Adrenal gland (tissue), 12 donors: ENCODE data around the gene POP7. TPM values are rescaled to one million over a fixed set of nuclear protein-coding genes. Genes with fewer than 3 reads are reported as not detected.

Experiments
- DNase-seq, 7 donors: peaks; one replicate each; pipeline ENCODE4 v3.0.0-alpha.2; 2019 to 2020
- H3K27ac ChIP-seq, 5 donors: fragments of 200-600 bp; sonication (generic) in 4 of 5; 1 replicate in 3 of 5; 2 replicates in 2 of 5; pipeline versions ENCODE4 v1.5.1 to v1.8.0; 2016 to 2020; ENCODE audit warnings: mild to moderate bottlenecking in 1 of 5
- H3K27me3 ChIP-seq: fragments of 200-600 bp; 2 replicates; pipeline ENCODE4 v1.8.0; 2021
- H3K36me3 ChIP-seq, 2 donors: fragments of 200-600 bp; replicated peaks in 1 of 2; 1 replicate in 1 of 2; 2 replicates in 1 of 2; pipeline versions ENCODE4 v1.5.1 to v1.8.0; 2018 to 2022
- H3K4me1 ChIP-seq, 2 donors: fragments of 200-600 bp; replicated peaks in 1 of 2; 1 replicate in 1 of 2; 2 replicates in 1 of 2; pipeline versions ENCODE4 v1.5.1 to v1.8.0; 2018 to 2021
- H3K4me3 ChIP-seq, 4 donors: fragments of 200-600 bp; sonication (generic) in 3 of 4; one replicate each; pipeline ENCODE4 v1.5.1; 2016 to 2018
- H3K9me3 ChIP-seq, 3 donors: fragments of 200-600 bp; sonication (generic) in 1 of 3; replicated peaks in 1 of 3; 1 replicate in 2 of 3; 2 replicates in 1 of 3; pipeline versions ENCODE4 v1.5.1 to v1.8.0; 2016 to 2021
- CTCF ChIP-seq, 6 experiments: fragments of 450-650 bp in 4 of 6; fragments of 200-600 bp in 2 of 6; sonication (generic) in 1 of 6; IDR thresholded peaks; 1 replicate in 5 of 6; 2 replicates in 1 of 6; pipeline versions ENCODE4 v1.5.1 to v1.8.0; 2016 to 2021; ENCODE audit warnings: antibody characterized with exemption in 6 of 6, mild to moderate bottlenecking in 2 of 6, moderate library complexity in 1 of 6
- POLR2A ChIP-seq, 2 donors: fragments of 450-650 bp; IDR thresholded peaks; one replicate each; pipeline ENCODE4 v1.6.1; 2017; ENCODE audit warnings: antibody characterized with exemption in 2 of 2, mild to moderate bottlenecking in 2 of 2, moderate library complexity in 1 of 2
- WGBS, 4 donors: extraction: QIAGEN DNeasy Blood & Tissue Kit in 2 of 4; methylation state at CpG; one replicate each; pipeline versions ENCODE4 v1.1.5 to v1.1.7; 2013 to 2017; 5-methylcytosine and 5-hydroxymethylcytosine counted together
- intact Hi-C, 2 donors: fragments of 100-400 bp; cut with DNase I; formaldehyde crosslinking; loops; one replicate each; pipeline versions ENCODE4 v1.14.1 to v1.15.0; 2022 to 2023
- polyA plus RNA-seq, 3 donors: library from polyadenylated mRNA; stranded (reverse); fragments of 200-250 nt in 2 of 3; fragments of 350-450 nt in 1 of 3; fragmentation: Illumina TruSeq in 1 of 3; extraction: RNeasy Lipid Tissue Mini Kit (QIAGEN cat#74804) in 1 of 3; gene quantifications; one replicate each; pipeline ENCODE4 v1.2.3, GENCODE V29; 2013 to 2014
- total RNA-seq, 9 donors: library from RNA; depleted of rRNA in 4 of 9; stranded (reverse); fragments of >200 nt in 4 of 9; fragments of 120-200 nt in 1 of 9; fragmentation: NEBNext Ultra II Directional in 1 of 9; extraction: Animal tissue kit (Norgen Biotek cat#: 25700) in 1 of 9; gene quantifications; one replicate each; pipeline versions ENCODE4 v1.1.0 to v1.2.4, GENCODE V29; 2013 to 2023
- donor health status: healthy with polysubstance abuse.
- donor health status: Bipolar disorder and iron deficiency.
- donor health status: DM: yes; HTN: yes; CAD: no.
- donor health status: DM: no; HTN: no; CAD: no.
- donor health status: DM: no; HTN: no; CAD: no.
- donor health status: DM: yes; HTN: yes; CAD: no.

POP7 gene
- total and polyA plus RNA-seq, 12 donors, result 8.7 to 60.9 (median 34.2) TPM

GRCh38 chr7:100689230-100690135, 16.4 kb upstream of the POP7 start:
- Histone ChIP-seq H3K27me3 (no peaks in the 10 kb centered on the region), H3K4me1 (peaks cover 19 to 63% of the 10 kb centered on the region in 2 donors), H3K9me3 (no peaks in the 10 kb centered on the region), H3K4me3 (no peak overlapping the region), H3K36me3 (peaks cover 0 to 43% of the 10 kb centered on the region in 2 donors), H3K27ac (peak overlapping the region in 2 of 5 donors; percentile 44 to 69)
- intact Hi-C loops, result loop anchor here in 1 of 2 donors (5.0 kb wide), 2 partner anchors 117 to 222 kb away; partner anchors contain the start of gene SAP25
- 75 to 82% (median 79%) methylated on average over 16 to 18 of the region's 18 CpGs for WGBS, 4 donors
- no peak for TF ChIP-seq POLR2A (IDR thresholded peaks at IDR 0.05)
- TF ChIP-seq CTCF (IDR thresholded peaks at IDR 0.05), result no peak
- DNase-seq, result peak in 2 of 7 donors; percentile 23

GRCh38 chr7:100691676-100692577, 14.0 kb upstream of the POP7 start:
- Histone ChIP-seq H3K4me3 (peak overlapping the region in 1 of 4 donors; percentile 94), H3K9me3 (no peaks in the 10 kb centered on the region), H3K27me3 (no peaks in the 10 kb centered on the region), H3K27ac (peak overlapping the region in 2 of 5 donors; percentile 4 to 46), H3K36me3 (peaks cover 0 to 18% of the 10 kb centered on the region in 2 donors), H3K4me1 (peaks cover 19 to 67% of the 10 kb centered on the region in 2 donors)
- TF ChIP-seq CTCF (IDR thresholded peaks at IDR 0.05) (peak; percentile 84 to 93 (median 87)), POLR2A (IDR thresholded peaks at IDR 0.05) (no peak)
- DNase-seq, result peak; percentile 76 to 88 (median 83)
- 21 to 31% (median 29%) methylated on average over 28 of the region's 28 CpGs for WGBS, 4 donors
- intact Hi-C loops, result no loop called here

GRCh38 chr7:100692578-100692961, 13.4 kb upstream of the POP7 start:
- H3K27ac ChIP-seq, result peak overlapping the region in 2 of 5 donors; percentile 6 to 86
- WGBS, 4 donors, result 45 to 63% (median 58%) methylated on average over 3 to 6 of the region's 6 CpGs
- intact Hi-C loops, result no loop called here

More at GRCh38 chr7:100692578-100692961, 13.4 kb upstream of the POP7 start:
- Histone ChIP-seq H3K4me3 (peak overlapping the region in 1 of 4 donors; percentile 94), H3K36me3 (peaks cover 0 to 12% of the 10 kb centered on the region in 2 donors), H3K27me3 (no peaks in the 10 kb centered on the region), H3K4me1 (peaks cover 17 to 61% of the 10 kb centered on the region in 2 donors), H3K9me3 (no peaks in the 10 kb centered on the region)
- DNase-seq, result no peak
- no peak for TF ChIP-seq CTCF (IDR thresholded peaks at IDR 0.05)
- no peak for TF ChIP-seq POLR2A (IDR thresholded peaks at IDR 0.05)
